ENCODE results near the gene CXXC4.

Gene CXXC4

GRCh38 chr4:104486716-104487504, 7.8 kb downstream of the CXXC4 start:
- no peak overlapping the region for H3K4me3 ChIP-seq (ENCODE audit: severe bottlenecking)
- H3K4me1 ChIP-seq (ENCODE audit: insufficient read depth, poor library complexity, severe bottlenecking): no peaks in the 10 kb centered on the region
- no peak for ATAC-seq (ENCODE audit: low read depth)

GRCh38 chr4:104475652-104476051, 19.0 kb downstream of the CXXC4 start:
- no peaks in the 10 kb centered on the region for H3K27me3 ChIP-seq (ENCODE audit: insufficient read depth, poor library complexity, severe bottlenecking)
- no peak for TF ChIP-seq CTCF (IDR thresholded peaks at IDR 0.05; ENCODE audit: poor library complexity, severe bottlenecking)
- ATAC-seq (ENCODE audit: low read depth) (no peak), DNase-seq (ENCODE audit: low spot score) (no peak)
- no peaks in the 10 kb centered on the region for H3K4me1 ChIP-seq (ENCODE audit: insufficient read depth, poor library complexity, severe bottlenecking)
- no peaks in the 10 kb centered on the region for H3K36me3 ChIP-seq (ENCODE audit: low read depth)
- no peaks in the 10 kb centered on the region for H3K9me3 ChIP-seq (ENCODE audit: severe bottlenecking)
- no peak overlapping the region for H3K27ac ChIP-seq (ENCODE audit: poor library complexity, severe bottlenecking)
- H3K4me3 ChIP-seq (ENCODE audit: severe bottlenecking): no peak overlapping the region

More at GRCh38 chr4:104486716-104487504, 7.8 kb downstream of the CXXC4 start:
- DNase-seq (ENCODE audit: low spot score): no peak
- H3K27me3 ChIP-seq (ENCODE audit: insufficient read depth, poor library complexity, severe bottlenecking): peaks cover 30% of the 10 kb centered on the region
- H3K27ac ChIP-seq (ENCODE audit: poor library complexity, severe bottlenecking): no peak overlapping the region
- no peak for TF ChIP-seq CTCF (IDR thresholded peaks at IDR 0.05; ENCODE audit: poor library complexity, severe bottlenecking)
- no peaks in the 10 kb centered on the region for H3K9me3 ChIP-seq (ENCODE audit: severe bottlenecking)
- no peaks in the 10 kb centered on the region for H3K36me3 ChIP-seq (ENCODE audit: low read depth)

GRCh38 chr4:104472766-104473165, 21.9 kb downstream of the CXXC4 start:
- no peak for ATAC-seq (ENCODE audit: low read depth)
- no peak for TF ChIP-seq CTCF (IDR thresholded peaks at IDR 0.05; ENCODE audit: poor library complexity, severe bottlenecking)
- no peak for DNase-seq (ENCODE audit: low spot score)

GRCh38 chr4:104470770-104471169, 23.9 kb downstream of the CXXC4 start:
- no peaks in the 10 kb centered on the region for H3K4me1 ChIP-seq (ENCODE audit: insufficient read depth, poor library complexity, severe bottlenecking)
- ATAC-seq (ENCODE audit: low read depth): no peak
- no peak for TF ChIP-seq CTCF (IDR thresholded peaks at IDR 0.05; ENCODE audit: poor library complexity, severe bottlenecking)
- no peak for DNase-seq (ENCODE audit: low spot score)
- H3K9me3 ChIP-seq (ENCODE audit: severe bottlenecking): no peaks in the 10 kb centered on the region
- no peaks in the 10 kb centered on the region for H3K36me3 ChIP-seq (ENCODE audit: low read depth)
- no peak overlapping the region for H3K27ac ChIP-seq (ENCODE audit: poor library complexity, severe bottlenecking)
- no peaks in the 10 kb centered on the region for H3K27me3 ChIP-seq (ENCODE audit: insufficient read depth, poor library complexity, severe bottlenecking)
- H3K4me3 ChIP-seq (ENCODE audit: severe bottlenecking): no peak overlapping the region

More at GRCh38 chr4:104472766-104473165, 21.9 kb downstream of the CXXC4 start:
- H3K36me3 ChIP-seq (ENCODE audit: low read depth): no peaks in the 10 kb centered on the region
- no peaks in the 10 kb centered on the region for H3K9me3 ChIP-seq (ENCODE audit: severe bottlenecking)
- no peak overlapping the region for H3K4me3 ChIP-seq (ENCODE audit: severe bottlenecking)
- H3K27me3 ChIP-seq (ENCODE audit: insufficient read depth, poor library complexity, severe bottlenecking): no peaks in the 10 kb centered on the region
- H3K4me1 ChIP-seq (ENCODE audit: insufficient read depth, poor library complexity, severe bottlenecking): no peaks in the 10 kb centered on the region
- no peak overlapping the region for H3K27ac ChIP-seq (ENCODE audit: poor library complexity, severe bottlenecking)

GRCh38 chr4:104469794-104470193, 24.9 kb downstream of the CXXC4 start:
- ATAC-seq (ENCODE audit: low read depth) (no peak), DNase-seq (ENCODE audit: low spot score) (no peak)
- Histone ChIP-seq H3K27me3 (ENCODE audit: insufficient read depth, poor library complexity, severe bottlenecking) (no peaks in the 10 kb centered on the region), H3K36me3 (ENCODE audit: low read depth) (no peaks in the 10 kb centered on the region), H3K27ac (ENCODE audit: poor library complexity, severe bottlenecking) (no peak overlapping the region), H3K9me3 (ENCODE audit: severe bottlenecking) (no peaks in the 10 kb centered on the region), H3K4me1 (ENCODE audit: insufficient read depth, poor library complexity, severe bottlenecking) (no peaks in the 10 kb centered on the region), H3K4me3 (ENCODE audit: severe bottlenecking) (no peak overlapping the region)
- TF ChIP-seq CTCF (IDR thresholded peaks at IDR 0.05; ENCODE audit: poor library complexity, severe bottlenecking): no peak
